Stomach smooth muscle (tissue), 2 donors: ENCODE measurements around the gene BPHL.
"Not testable (repeated sequence)": the region's sequence is repeated elsewhere in the genome, so short reads cannot be mapped to it uniquely, and the experiment has no call there.

ENCODE experiments used
- H3K27ac ChIP-seq: one replicate; pipeline ENCODE4 v1.7.0; 2013; ENCODE audit warnings: mild to moderate bottlenecking, low read length, inconsistent platforms
- H3K27me3 ChIP-seq, 2 donors: one replicate each; pipeline ENCODE4 v1.7.0; 2013; ENCODE audit warnings: low read length in 2 of 2; ENCODE audit not compliant: insufficient read depth in 2 of 2, control insufficient read depth in 1 of 2
- H3K36me3 ChIP-seq, 2 donors: one replicate each; pipeline ENCODE4 v1.7.0; 2013; ENCODE audit warnings: low read length in 2 of 2; ENCODE audit not compliant: control insufficient read depth in 2 of 2, insufficient read depth in 2 of 2
- H3K4me1 ChIP-seq: one replicate; pipeline ENCODE4 v1.7.0; 2013; ENCODE audit warnings: low read length; ENCODE audit not compliant: control insufficient read depth, insufficient read depth
- H3K4me3 ChIP-seq, 2 donors: one replicate each; pipeline ENCODE4 v1.7.0; 2013; ENCODE audit warnings: low read length in 2 of 2
- H3K9ac ChIP-seq, 2 donors: one replicate each; pipeline ENCODE4 v1.7.0; 2013; ENCODE audit warnings: low read length in 2 of 2, mild to moderate bottlenecking in 1 of 2
- H3K9me3 ChIP-seq, 2 donors: one replicate each; pipeline ENCODE4 v1.7.0; 2013; ENCODE audit warnings: low read length in 2 of 2; ENCODE audit not compliant: control insufficient read depth in 2 of 2
- donor health status: healthy.
- donor health status: Pancreatic carcinoma.

The BPHL gene

DNA sequence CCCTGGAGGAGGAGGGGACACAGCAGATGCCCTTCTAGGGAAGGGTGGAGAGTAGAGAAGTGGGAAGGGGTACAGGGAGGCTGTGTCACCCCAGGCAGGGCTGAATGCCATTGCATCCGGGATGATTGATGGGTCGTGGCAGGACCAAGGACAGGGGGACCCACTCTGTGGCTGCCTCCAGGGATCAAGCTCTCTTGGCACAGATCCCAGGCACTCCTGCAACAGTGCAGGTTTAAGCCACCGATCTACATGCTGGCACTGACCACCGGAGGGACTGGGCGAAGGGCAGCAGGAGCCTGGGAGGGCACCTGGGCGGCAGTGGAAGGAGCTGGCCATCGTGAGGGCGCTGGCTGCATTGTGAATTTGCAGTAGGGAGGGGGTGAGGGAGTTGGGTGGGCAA, 61.4 kb downstream of the BPHL start:
- not testable (repeated sequence) for H3K27me3 ChIP-seq, H3K4me1 ChIP-seq, H3K27ac ChIP-seq, H3K9me3 ChIP-seq, H3K9ac ChIP-seq, H3K36me3 ChIP-seq
- peak overlapping the region in 1 of 2 donors; percentile 54 for H3K4me3 ChIP-seq

DNA sequence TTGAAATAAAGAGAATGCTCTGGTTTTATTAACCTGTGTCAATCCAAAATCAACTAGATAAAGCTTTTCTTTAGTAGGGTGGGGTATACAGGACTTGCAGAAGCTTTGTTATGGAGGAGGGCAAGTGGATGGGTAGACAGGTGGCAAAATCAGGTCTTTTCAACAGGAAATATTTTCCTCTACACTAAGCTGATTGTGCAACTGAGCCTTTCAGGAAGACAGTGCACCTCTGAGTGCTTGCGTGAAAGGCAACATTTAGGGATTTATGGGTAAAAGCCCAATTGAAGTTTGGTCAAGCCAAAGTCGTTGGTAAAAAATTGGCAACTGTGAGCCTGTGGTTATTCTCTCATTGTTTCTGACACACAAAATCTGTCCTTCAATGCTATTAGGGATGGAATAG, 62.6 kb downstream of the BPHL start:
- Histone ChIP-seq H3K36me3 (no peaks in the 10 kb centered on the region), H3K9ac (no peak overlapping the region), H3K27ac (no peak overlapping the region), H3K27me3 (no peaks in the 10 kb centered on the region), H3K4me1 (no peaks in the 10 kb centered on the region), H3K4me3 (no peak overlapping the region), H3K9me3 (no peaks in the 10 kb centered on the region)

DNA sequence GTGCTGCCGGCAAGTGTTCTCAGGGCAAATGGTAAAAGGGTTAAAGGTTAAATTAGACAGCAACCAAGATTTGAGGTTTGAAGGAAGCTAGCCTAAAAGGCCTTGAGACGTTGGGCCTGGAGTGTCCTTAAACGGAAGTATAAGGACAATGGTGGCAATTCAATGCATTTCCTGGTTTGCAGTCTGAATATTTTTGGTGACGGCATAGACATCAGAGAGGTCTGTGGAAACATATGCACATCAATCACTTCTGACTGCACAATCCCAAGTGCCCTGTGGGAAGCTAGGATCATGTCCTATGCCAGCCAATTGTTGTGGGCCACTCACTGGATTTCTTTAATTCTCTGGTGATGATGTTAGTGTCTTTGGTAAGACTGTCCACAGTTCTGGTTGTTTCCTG, 64.6 kb downstream of the BPHL start:
- no peaks in the 10 kb centered on the region for H3K36me3 ChIP-seq
- no peak overlapping the region for H3K4me3 ChIP-seq
- H3K9me3 ChIP-seq, result no peaks in the 10 kb centered on the region
- no peak overlapping the region for H3K27ac ChIP-seq
- no peaks in the 10 kb centered on the region for H3K27me3 ChIP-seq
- no peaks in the 10 kb centered on the region for H3K4me1 ChIP-seq
- H3K9ac ChIP-seq, result no peak overlapping the region

DNA sequence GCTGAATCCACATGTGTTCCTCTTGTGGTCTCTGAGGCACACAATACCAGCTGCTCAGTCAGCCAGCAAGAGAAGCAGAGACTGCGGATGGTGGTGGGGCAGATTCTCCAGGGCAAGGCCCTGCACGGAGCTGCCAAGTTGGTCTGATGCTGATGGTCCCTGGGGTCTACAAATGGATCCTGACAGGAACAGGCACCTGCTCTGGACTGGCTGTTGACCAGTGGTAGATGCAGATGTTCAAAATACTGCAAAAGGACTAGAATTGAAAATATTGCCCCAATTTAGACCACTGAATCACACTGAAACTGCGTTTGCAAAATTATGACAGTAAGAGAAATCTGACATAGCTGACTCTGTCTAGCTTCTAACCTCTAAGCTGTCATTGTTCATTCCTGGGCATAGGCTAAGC, 68.5 kb downstream of the BPHL start:
- no peak overlapping the region for H3K9ac ChIP-seq
- H3K27ac ChIP-seq, result no peak overlapping the region
- no peak overlapping the region for H3K4me3 ChIP-seq
- H3K27me3 ChIP-seq, result peaks cover 0 to 2% of the 10 kb centered on the region in 2 donors
- H3K36me3 ChIP-seq, result no peaks in the 10 kb centered on the region
- no peaks in the 10 kb centered on the region for H3K4me1 ChIP-seq
- no peaks in the 10 kb centered on the region for H3K9me3 ChIP-seq

DNA sequence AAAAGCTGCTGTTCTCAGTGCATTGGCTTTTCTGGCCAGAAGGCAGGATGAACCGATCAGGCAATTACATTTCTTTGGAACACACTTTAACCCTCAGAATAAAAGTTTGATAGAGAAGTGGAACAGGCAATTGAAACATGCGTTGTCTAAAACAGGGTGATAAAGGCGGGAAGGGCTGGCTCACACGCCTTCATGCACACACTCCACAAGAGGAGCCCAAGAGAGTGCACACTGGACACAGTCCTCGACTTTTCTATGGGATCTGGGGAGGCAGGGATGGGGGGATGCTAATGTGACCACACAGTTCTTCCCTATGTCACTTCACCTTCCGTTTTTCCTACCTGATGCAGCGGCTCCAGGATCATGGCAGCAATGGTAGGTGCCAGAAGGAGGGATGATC, 69.8 kb downstream of the BPHL start:
- Histone ChIP-seq H3K9ac (no peak overlapping the region), H3K4me3 (no peak overlapping the region), H3K27ac (no peak overlapping the region), H3K4me1 (no peaks in the 10 kb centered on the region), H3K27me3 (peaks cover 0 to 2% of the 10 kb centered on the region in 2 donors), H3K9me3 (no peaks in the 10 kb centered on the region), H3K36me3 (no peaks in the 10 kb centered on the region)

DNA sequence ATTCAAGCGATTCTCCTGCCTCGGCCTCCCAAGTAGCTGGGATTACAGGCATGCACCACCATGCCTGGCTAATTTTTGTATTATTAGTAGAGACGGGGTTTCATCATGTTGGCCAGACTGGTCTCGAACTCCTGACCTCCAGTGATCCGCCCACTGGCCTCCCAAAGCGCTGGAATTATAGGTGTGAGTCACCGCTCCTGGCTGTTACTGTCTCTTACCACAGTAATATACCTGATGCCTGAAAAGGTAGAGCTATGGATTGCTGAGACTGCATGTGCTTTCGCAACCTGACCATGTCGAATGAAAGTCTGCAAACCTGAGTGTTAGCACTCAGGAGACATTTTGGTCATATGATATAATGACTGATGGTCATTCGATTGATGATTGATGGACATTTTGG, 70.7 kb downstream of the BPHL start:
- H3K4me3 ChIP-seq, H3K36me3 ChIP-seq, H3K27ac ChIP-seq, H3K27me3 ChIP-seq, H3K4me1 ChIP-seq, H3K9me3 ChIP-seq, H3K9ac ChIP-seq: not testable (repeated sequence)

DNA sequence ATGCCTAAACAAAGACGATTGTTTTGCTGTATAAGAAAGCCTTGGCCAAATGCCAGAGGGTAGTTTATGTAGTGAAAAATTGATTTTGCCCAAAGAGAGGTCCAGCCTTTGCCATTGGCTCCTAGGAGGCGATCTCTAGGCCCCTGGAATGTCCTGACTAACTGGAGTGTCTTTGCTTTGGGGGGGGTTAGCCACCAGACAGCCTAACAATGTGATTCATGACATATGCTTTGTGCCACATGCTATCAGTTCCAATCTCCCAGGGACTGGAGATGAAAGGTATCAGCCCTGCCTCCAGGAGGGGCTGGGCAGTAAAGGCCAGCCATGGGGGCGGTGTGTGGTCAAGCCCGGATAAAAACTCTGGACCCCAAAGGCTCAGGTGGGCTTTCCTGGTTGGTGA, 71.5 kb downstream of the BPHL start:
- Histone ChIP-seq H3K9ac (no peak overlapping the region), H3K27ac (no peak overlapping the region), H3K36me3 (no peaks in the 10 kb centered on the region), H3K4me1 (no peaks in the 10 kb centered on the region), H3K27me3 (peaks cover 0 to 2% of the 10 kb centered on the region in 2 donors), H3K9me3 (no peaks in the 10 kb centered on the region), H3K4me3 (no peak overlapping the region)

DNA sequence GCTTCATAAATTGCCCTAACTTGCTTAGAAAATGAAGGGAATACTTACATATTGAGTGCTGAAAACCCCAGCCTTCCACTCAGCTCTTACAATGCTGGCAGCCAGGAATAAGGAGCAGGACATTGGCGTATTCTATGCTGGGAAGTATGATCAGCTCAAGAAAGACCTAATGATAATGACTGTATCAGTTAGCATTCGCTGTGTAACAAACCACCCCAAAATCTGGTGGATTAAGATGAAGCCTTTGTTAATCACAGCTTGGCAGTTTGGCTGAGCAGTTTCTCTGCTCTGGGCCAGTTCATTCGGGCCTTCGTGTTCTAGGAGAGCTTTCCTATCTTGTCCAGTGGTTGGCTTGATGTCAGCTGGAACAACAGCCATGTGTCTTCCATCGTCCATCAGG, 72.3 kb downstream of the BPHL start:
- H3K36me3 ChIP-seq, result no peaks in the 10 kb centered on the region
- H3K9ac ChIP-seq, result no peak overlapping the region
- no peaks in the 10 kb centered on the region for H3K9me3 ChIP-seq
- H3K27me3 ChIP-seq, result peaks cover 0 to 2% of the 10 kb centered on the region in 2 donors
- H3K4me1 ChIP-seq, result no peaks in the 10 kb centered on the region
- no peak overlapping the region for H3K4me3 ChIP-seq
- no peak overlapping the region for H3K27ac ChIP-seq

DNA sequence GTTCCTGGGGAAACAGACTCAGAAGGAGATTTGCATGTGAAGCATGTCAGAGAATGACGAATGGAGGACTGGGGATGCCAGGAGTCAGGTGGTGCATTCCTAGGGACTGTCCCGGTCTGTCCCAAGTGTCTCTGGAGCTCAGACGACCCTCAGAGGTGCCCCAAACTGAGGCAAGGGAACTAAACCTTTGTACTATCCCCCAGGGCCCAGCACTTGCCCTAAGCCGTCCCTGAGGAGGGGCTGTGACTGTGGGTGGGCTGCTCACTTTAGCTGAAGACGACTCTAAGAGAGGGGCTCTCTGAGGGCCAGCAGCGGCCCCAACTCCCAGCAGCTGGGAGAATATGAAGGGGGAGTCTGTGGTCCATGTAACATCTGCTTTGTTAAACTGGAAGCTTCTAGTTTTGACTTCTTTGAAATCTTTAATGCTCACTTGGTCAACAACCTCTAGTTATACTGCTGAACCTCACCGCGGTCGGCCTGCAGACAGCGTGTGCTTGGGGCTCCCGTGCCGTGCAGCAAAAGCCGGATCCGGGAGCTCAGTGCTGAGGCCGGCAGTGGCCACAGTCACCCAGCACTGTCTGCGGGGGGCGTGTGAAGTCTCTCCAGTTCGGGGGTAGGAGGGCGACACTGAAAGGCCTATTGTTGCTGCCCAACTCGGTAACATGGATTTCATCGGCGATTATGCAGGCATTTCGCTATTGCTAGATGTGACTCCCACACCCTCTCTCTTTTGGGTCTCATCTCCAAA, 74.8 kb downstream of the BPHL start:
- no peak overlapping the region for H3K9ac ChIP-seq
- H3K4me3 ChIP-seq, result no peak overlapping the region
- H3K27ac ChIP-seq, result no peak overlapping the region
- peaks cover 0 to 2% of the 10 kb centered on the region in 2 donors for H3K27me3 ChIP-seq
- no peaks in the 10 kb centered on the region for H3K4me1 ChIP-seq
- H3K36me3 ChIP-seq, result no peaks in the 10 kb centered on the region
- H3K9me3 ChIP-seq, result no peaks in the 10 kb centered on the region

DNA sequence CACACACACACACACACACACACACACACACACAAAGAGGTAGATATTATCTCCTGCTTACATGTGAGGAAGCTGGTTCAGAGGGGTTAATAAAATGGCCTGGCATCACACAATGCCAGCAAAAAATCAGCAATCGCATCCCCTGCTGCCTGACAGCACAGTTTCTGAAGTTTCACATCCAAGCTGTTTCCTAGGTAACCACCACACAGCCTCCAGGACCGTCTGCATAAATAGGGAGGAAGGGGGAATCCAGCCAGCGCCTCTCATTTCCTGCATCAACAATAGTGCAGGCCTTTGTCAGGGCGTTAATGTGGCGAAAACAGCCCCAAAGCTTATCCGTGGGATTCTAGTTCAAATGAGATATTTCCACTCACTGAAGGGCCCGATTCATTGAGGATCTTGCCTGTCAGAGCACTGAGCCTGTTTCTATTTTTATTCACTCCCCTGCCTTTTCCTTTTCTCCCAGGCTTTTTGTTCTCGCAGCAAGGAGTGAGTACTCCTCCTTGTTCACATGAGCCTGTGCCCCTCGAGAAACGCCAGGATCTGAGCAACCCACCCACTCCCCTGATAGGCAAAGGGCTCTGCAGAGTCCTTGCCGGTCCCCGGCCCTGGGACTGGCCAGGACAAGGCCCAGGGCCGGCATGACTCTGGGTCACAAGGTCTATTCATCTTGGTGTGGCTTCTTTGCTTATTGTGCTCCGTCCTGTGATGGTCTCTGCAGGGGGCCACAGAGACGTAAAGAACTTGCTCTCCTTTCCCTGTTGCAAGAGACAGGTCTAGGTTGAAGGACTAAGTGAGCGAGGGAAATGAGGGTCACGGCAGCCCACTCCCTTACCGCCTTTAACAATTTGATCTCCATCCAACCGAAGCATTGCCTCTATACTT, 76.3 kb downstream of the BPHL start:
- Histone ChIP-seq H3K9me3 (no peaks in the 10 kb centered on the region), H3K4me3 (no peak overlapping the region), H3K36me3 (no peaks in the 10 kb centered on the region), H3K27ac (no peak overlapping the region), H3K9ac (peak overlapping the region in 1 of 2 donors; percentile 29), H3K4me1 (no peaks in the 10 kb centered on the region), H3K27me3 (no peaks in the 10 kb centered on the region)

DNA sequence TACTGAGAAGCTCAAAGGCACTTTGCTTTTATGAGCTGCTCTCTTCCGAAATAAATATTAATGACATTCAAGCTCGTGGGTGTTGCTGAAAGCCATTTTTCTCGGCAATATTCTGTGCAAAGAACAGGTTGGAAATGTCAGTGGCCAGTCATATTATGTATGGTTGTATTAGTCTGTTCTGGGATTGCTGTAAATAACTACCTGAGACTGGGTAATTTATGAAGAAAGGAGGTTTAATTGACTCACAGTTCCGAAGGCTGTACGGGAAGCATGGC, 76.8 kb downstream of the BPHL start:
- H3K4me1 ChIP-seq, result no peaks in the 10 kb centered on the region
- H3K36me3 ChIP-seq, result no peaks in the 10 kb centered on the region
- H3K27ac ChIP-seq, result no peak overlapping the region
- H3K9ac ChIP-seq, result no peak overlapping the region
- H3K9me3 ChIP-seq, result no peaks in the 10 kb centered on the region
- no peak overlapping the region for H3K4me3 ChIP-seq
- no peaks in the 10 kb centered on the region for H3K27me3 ChIP-seq
